ENCODE results near the gene LRRC2.
A peak's percentile ranks its signal among the peaks of the same experiment; 100 is the strongest.
"Not testable (repeated sequence)": the region's sequence is repeated elsewhere in the genome, so short reads cannot be mapped to it uniquely, and the experiment has no call there.

The LRRC2 gene

GRCh38 chr3:46580675-46581074 is 14.6 kb upstream of the LRRC2 start:
- DNase-seq, result no peak

- DNase-seq, result no peak
Observed at GRCh38 chr3:46579756-46580286, 13.7 kb upstream of the LRRC2 start.

GRCh38 chr3:46578973-46579755 is 13.1 kb upstream of the LRRC2 start:
- no peak for DNase-seq

- not testable (repeated sequence) for DNase-seq
Observed at GRCh38 chr3:46577580-46578249, 11.6 kb upstream of the LRRC2 start.

GRCh38 chr3:46576879-46577278 is 10.8 kb upstream of the LRRC2 start:
- DNase-seq, result no peak

GRCh38 chr3:46576386-46576785 is 10.3 kb upstream of the LRRC2 start:
- no peak for DNase-seq

- DNase-seq, result no peak
Observed at GRCh38 chr3:46575577-46576222, 9.6 kb upstream of the LRRC2 start.

- no peak for DNase-seq
Observed at GRCh38 chr3:46574881-46575576, 8.9 kb upstream of the LRRC2 start.

GRCh38 chr3:46574243-46574646 is 8.1 kb upstream of the LRRC2 start:
- DNase-seq, result no peak

GRCh38 chr3:46573701-46574100 is 7.6 kb upstream of the LRRC2 start:
- no peak for DNase-seq

GRCh38 chr3:46571684-46572083 is 5.6 kb upstream of the LRRC2 start:
- DNase-seq, result no peak

- DNase-seq, result no peak
Observed at GRCh38 chr3:46565607-46566039, 479 bp downstream of the LRRC2 start.

GRCh38 chr3:46565077-46565476 is 1.0 kb downstream of the LRRC2 start:
- no peak for DNase-seq

- no peak for DNase-seq
Observed at GRCh38 chr3:46564190-46565021, 1.7 kb downstream of the LRRC2 start.

GRCh38 chr3:46561951-46562350 is 4.2 kb downstream of the LRRC2 start:
- no peak for DNase-seq

GRCh38 chr3:46561511-46561910 is 4.6 kb downstream of the LRRC2 start:
- no peak for DNase-seq

GRCh38 chr3:46559091-46559704 is 6.9 kb downstream of the LRRC2 start:
- no peak for DNase-seq

GRCh38 chr3:46558184-46559043 is 7.7 kb downstream of the LRRC2 start:
- peak; percentile 48 for DNase-seq

GRCh38 chr3:46557814-46558183 is 8.3 kb downstream of the LRRC2 start:
- no peak for DNase-seq

- DNase-seq, result no peak
Observed at GRCh38 chr3:46553154-46553553, 12.9 kb downstream of the LRRC2 start.

- no peak for DNase-seq
Observed at GRCh38 chr3:46552538-46552937, 13.6 kb downstream of the LRRC2 start.
